HG03457 (cell line): ENCODE data around the gene PYROXD2.

ENCODE experiments used
- ATAC-seq: cut with Tn5 transposase; IDR thresholded peaks from one replicate; pipeline ENCODE4 v1.9.1; 2021; ENCODE audit warnings: moderate number of reproducible peaks; ENCODE audit not compliant: unreplicated experiment

Gene PYROXD2

DNA sequence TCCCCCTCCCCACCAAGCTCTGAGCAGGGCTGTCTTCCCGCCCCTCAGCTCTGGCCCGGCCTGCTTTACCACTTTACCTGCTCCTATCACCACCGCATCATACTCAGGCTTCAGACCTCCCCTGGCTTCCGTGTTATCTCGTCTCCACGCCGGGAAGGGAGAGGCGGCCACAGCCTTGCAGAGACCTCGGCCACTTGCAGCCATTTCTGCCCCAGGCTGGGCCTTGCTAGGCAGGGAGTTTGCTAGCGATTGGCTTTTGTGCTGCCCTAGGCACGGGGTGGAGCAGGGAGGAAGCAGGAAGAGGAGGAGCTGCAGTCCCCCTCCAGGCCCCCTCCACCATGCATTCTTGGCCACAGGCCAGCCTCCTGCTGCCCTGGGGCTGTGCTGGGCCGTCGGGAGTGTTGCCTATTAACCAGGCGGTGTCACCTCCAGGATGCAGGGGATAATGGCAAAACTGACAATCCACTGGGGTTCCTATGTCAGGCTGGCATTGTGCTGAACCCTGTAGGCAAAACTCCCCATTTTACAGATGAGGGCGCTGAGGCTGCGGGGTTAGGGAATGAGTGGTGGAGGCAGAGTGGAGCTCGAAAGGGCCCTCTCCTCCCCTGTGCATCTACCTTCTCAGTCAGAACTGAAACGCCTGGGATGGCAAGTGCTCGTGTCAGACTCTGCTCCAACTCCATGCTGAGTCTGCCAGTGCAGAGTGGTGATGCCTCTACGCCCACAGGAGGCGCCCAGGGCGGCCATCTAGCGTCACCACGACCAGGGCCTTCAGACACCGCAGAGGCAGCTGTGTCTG, at the start of gene PYROXD2:
TSS of gene PYROXD2 (minus strand) at position 251 of the 799 bp plus-strand sequence. CDS start at position 204, 47 bp downstream.
- no peak for ATAC-seq

DNA sequence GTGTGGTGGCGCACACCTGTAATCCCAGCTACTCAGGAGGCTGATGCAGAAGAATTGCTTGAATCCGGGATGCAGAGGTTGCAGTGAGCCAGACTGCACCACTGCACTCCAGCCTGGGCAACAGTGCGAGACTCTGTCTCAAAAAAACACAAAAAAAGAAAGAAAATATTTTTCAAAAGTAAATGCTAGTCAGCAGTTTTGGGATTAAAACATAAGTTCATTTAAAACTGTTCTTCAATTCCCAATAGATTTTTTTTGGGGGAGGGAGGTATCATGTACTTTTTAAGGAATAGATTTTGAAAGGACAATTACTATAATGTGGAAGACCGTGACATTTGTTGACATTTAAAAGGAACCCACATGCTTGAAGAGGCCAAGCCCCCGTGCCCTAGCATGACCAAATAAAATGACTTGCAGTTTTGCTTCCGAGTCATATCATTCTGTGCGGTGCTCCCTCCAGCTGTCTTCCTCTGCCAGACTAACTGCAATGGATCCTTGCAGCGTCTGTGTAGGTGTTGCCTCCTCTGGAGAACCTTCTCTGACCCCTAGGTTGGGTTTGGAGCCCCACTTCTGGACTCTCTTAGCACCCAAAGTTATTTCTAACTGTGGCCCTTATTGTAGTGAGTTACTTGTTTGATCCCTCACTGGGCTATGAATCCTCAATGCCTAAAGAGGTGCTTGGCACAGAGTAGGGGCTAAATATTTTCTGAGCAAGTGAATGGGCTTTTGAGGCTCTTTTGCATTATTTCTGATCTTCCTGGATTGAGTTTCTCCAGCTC, 49.2 kb upstream of the PYROXD2 start:
- no peak for ATAC-seq

DNA sequence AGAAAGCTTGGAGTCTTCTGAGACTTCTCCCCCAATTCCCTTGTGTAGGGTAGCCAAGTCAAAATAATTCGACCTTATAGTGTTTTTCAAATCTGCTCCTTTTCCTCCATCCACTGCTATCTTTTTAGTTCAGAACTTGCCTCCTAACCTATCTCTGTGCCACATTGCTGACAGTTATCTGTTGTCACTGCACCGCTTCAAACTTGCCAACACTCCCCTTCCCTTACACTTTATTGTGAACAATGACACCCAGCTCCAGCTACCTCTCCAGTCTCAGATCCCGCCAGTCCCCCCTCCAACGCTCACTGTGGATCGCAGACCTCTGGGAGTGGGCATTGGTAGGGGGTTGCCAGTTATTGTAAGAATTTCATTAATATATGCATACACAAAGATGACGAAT, 48.0 kb upstream of the PYROXD2 start:
- ATAC-seq: no peak

DNA sequence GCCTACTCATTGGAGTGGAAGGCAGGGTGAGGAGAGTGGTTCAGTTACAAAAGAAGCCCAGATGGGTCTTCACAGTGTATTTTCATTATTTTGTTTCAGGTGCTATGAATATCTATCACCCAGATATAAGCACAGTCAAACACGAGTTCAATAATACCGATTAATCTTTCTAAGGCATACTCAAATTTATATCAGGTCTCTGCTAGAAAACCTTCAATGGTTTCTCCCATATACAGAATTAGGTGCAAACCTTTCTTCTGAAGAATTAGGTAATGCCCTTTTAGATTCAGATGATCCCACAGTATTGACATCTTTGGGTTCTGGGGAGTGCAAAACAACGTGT, 46.5 kb upstream of the PYROXD2 start:
- ATAC-seq: no peak

DNA sequence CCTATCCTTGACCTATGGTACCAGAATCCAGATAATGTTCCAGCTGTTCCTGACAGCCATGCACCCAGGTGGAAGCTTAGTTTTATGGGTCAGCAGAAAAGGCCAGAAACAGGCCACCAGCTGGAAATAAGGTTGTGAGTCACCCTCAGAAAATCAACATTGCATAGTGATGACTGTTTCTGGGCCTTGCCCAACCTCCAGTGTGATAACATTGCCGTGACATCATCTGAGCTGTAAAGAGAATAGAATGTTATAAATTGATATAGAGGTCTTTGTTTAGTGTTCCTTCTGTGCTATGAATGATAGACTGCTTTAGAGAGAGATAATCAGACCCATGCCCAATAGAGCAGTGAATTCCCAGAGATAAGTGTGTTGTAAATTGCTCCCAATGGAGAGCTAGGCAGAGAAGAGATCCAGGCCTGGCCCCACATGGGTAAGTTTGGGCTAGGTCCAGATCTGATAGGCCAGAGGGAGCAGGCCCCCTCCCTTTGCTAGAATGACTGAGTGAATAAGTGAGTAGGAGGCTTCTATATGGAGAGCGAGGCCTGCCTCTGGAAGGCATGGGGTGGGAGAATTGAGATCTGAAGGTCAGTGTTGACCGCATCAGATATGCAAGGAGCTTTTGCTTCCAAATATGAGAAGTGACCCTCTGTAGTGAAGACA, 46.0 kb upstream of the PYROXD2 start:
- ATAC-seq: no peak

DNA sequence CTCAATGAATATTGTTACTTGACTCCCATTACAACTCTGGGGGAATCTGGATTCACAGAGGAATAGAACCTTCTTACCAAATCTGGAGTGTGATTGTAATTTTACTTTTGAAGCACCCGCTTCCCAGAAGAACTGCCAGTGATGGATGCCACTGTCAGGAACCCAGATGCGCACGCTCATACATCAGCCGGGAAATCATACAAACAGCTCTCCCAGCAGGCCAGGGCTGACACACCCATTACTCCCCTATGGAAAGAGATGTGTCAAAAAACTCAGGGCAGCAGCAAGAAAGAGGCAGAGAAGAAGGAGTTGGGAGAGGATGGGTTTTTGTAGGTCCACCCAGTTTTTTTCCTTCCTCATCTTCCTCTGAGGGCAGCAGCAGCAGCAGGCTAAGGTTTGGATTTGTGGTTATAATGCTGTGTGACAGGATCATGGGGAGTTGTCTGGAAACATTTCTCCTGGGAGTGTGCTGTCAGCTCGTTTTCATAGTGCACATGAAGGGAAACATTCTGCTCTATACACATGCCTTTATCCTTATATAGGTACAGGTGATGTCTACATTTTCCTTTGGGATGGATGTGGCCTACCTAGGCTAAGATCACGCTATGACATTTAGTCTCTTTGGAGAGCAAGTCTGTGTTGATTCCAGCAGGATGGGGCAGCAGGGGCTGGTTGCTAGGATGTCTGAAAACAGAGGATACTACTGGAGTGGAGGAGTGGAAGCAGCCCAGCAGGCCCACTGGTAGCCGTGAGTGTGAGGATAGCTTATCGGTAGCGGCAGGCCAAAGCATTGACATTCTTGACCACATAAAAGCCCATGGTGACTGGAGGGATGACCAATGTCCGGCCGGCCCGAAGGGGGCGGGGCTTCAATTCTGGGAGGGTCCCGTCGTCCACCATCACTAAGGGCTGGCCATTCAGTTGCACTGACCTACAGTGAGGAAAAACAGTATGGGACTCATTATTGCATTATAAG, 44.1 kb upstream of the PYROXD2 start:
- no peak for ATAC-seq

DNA sequence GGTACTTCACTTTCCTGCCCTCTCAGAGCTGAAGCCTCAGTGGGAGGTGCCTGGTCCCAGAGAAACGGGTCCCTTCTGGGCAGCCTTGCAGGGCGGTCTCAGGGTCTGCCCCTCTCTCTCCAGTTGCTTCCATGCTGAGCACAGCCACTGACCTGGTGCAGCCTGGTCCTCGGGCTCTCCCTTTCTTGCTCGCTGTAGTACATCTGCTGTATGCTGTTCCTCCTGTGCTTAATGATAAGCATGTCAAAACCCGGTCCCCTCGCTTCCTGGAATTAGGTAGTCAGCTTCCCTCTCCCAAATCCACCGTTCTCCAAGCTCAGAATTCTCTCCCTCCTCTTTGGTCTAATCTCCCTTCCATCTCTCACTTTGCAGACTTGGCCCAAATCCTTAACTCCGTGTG, 42.7 kb upstream of the PYROXD2 start:
- ATAC-seq: no peak

DNA sequence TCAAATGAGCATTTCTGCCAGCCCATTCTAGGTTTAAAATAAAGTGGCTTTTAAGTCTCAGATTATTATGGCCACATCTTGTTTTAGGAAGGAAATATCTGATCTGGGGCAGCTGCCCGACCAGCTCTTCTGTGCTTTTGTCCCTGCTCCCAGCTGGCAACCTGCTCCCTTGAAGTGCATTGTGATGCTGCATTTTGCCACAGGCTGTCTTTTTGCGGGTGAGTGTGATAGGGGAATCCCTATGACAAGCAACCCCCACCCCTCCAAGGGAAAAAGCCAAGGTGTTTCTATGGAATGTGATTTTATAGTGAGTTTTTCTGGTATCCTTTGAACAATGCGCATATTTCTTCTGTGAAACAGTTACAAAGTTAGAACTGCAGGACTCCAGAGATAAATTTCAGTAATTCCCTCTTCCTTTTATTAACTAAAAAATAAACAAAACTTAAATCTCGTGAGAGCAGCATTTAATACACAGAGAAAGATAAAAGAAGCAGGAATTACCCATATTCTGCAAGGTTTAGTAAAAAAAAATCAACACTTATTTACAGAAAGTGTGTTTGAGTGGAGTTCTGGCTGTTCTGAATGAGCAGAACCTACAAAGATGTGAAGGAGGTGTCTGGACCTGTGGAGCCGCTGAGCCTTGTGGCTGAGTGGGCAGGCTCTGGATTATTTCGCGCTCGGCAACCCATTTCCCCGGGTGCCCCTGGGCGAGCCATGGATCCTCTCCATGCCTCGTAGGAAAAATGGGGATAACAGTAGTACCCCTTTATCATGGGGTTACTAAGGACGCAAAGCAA, 41.9 kb upstream of the PYROXD2 start:
- ATAC-seq: no peak

DNA sequence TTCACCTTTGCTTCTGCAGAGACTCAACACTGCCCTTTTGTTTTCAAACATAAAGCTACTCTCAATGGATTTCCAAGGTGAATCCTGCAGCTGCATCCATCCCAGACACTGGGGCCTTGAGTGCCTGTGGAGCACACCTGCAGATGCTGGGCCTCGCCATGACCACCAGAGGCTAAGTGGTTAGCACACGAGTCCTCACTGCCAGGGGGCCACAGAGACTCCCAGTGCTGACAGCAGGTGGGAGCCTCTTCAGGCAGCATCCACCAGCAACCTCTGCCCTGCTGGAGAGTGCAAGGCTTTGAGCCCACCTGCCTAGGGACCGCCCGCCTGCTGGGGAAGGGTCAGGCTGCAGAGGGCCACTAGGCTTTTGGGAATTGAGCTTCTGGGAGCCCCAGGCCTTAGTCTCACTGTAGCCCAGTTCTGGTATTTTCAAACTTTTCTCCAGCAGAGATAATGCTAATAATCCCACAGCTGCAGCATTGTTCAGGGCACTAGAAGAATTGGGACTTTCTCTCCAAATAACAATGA, 41.1 kb upstream of the PYROXD2 start:
- ATAC-seq: no peak

DNA sequence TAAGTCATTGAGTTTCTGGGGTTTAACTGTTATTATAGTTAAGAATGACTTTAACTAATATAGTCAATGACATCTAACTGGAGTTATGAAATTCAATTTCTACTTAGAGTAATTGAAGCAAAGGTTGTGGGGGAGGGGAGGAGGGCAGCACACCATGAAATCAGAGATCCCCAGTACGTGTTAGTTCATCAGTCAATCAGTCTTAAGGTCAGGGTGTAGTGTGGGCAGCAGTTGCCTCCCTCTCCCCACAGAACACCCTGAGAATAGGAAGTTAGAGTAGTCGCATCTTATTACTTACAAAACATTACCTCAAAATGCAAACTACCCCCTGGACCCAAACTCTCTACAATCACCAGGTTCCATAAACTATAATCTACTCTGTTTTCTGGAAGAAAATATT, 38.7 kb upstream of the PYROXD2 start:
- no peak for ATAC-seq

DNA sequence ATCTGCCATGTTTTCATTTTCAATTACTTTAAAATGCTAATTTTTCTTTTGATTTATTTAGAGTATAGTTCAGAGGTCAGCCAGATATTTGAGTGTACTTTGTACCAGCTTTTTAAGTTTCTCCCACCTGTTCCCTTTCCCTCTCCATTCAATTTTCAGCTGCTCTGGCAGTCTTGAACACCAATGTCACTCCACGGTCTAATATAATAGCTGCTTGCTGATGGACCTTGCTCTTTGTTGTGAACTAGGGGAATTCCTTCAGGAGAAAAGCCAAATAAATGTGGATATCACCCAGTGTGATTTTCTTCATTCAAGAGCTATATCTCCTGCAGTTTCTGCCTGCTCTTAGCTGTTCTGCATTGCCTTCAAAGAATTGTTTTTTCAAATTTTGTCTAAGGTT, 35.6 kb upstream of the PYROXD2 start:
- ATAC-seq: no peak

DNA sequence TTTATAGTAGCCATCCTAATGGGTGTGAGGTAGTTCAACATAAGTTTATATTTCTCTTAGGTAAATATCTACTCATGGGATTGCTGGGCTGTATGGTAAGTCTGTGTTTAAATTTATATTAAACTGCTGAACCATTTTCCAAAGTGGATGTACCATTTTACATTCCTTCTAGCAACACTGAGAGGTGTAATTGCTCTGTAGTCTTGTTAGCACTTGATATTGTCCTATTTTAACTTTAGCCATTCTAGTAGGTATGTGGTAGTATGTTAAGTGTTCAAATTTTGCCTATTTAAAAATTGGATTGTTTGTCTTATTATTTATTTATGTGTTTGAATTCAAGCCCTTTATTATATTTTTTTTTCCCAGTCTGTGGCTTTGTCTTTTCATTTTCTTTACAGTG, 34.3 kb upstream of the PYROXD2 start:
- ATAC-seq: no peak

DNA sequence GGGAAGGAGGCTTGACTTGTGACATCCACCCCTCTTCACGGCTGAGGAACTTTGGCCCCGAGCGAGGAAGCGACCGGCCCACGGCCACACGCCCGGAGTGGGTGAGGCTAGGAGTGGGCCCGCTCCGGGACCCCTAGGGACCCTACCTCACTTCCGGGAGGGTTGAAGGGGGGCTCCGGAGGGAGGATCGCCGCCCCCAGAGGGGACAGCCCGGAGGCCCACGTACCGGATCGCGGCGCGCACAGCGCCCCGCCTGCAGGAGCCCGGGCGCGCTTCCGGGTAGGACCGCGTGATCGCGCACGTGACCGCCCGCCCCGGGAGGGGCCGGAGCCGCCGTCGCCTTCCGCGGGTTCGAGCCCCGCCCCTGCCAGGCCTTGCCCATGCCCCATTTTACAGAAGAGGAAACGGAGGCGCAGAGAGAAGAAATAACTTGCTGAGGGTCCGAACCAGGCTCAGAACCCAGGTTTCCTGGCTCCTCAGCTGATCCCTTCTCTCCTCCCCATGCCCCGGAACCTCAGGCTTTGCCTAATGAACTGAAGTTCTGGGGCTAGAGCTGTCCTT, 31.8 kb upstream of the PYROXD2 start, which contains the start of gene HPS1:
TSS of gene HPS1 (minus strand) at position 275 of the 561 bp plus-strand sequence. CDS start 3,695 bp downstream, outside the sequence.
- peak; percentile 85 for ATAC-seq

DNA sequence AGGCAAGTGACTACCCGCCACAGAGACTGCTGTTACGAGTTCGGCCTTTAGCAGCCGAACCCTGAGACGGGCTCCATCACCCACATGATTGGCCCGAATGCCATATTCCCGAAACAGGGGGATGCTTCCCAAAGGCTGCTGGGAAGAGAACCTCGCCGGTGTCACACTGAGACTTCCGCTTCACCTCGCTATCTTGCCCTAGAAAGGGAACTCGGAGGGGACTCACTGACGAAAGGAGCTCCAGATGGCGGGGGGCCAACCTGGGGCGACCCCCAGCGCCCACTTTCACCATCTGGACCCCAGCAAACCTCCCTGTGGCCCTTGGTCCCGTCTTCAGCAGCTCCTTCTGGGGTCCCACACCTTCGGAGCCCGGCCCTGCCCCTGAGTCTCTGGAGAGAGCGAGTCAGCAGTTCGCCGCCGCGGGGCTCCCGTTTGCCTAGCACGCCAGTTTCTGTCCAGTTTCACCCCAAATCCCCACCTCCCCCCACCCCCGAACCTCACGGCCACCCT, 31.2 kb upstream of the PYROXD2 start:
- ATAC-seq: peak; percentile 21

DNA sequence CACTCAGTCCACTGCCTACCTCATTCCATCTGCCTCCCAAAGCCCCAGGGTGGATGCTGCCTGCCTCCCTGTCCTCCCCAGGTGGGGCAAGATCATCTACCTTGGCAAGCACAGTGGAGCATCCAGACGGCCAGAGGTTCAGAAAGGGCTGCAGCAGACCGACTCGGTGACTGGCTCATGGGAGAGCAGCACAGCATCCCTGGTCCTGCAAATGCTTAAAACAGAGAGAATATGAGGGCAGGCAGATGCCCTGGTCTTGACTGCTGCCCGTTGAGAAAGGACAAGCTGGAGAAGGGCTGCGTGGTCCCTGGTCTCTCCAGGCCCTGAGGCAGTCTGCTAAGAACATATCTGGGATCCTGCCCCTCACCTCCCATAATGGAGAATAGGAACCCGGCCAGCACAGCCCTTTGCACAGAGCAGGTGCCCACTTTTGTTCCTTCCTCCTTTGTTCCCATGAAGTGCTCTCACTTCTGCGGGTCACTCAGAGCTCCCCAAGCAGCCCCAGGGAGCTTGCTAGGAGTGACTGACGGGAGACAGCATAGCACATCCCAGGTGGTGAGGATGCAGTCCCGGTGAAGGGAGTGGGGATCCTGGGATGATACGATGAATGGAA, 30.3 kb upstream of the PYROXD2 start:
- ATAC-seq: no peak

DNA sequence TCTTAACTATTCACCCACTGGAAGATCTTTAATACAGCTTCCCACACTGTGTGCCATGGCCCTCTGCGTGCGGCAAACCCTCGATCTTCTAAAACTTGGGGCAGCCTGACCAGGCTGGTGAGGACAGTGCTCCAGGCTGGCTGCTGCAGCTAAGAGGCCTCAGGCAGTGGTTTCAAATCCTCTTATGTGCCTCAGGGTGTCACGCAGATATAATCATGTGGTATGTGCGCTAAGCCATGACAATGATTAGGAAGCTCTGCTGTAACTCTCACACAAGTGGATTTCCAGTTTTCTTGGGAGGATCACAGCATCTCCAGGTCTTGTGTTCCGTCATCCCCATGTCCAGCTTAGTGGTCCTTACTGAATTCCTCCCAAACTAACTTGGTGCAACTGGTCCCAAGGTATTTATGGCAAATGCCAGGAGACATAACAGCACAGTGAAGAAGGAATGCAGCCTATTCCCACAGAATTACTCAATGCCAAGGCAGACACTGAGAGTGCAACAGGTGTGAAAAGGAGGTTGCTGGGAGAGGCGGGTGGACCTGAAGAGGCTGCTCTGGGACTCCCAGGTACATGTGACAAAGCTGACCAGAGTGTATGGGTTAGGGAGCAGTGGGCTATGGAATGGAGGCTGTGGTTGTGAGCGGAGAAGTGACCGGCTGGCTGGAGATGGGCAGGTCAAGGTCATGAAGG, 29.5 kb upstream of the PYROXD2 start:
- no peak for ATAC-seq

DNA sequence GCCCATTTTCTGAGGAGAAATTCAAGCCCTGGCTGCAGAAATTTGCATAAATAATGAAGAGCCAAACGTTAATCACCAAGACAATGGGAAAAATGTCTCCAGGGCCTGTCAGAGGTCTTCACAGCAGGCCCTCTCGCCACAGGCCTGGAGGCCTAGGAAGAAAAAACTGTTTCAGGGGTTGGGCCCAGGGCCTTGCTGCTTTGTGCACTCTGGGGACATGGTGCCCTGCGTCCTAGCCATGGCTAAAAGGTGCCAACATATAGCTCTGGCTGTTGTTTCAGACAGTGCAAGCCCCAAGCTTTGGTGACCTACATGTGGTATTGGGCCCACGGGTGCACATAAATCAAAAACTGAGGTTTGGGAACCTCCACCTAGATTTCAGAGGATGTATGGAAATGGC, 23.7 kb upstream of the PYROXD2 start:
- ATAC-seq: no peak

DNA sequence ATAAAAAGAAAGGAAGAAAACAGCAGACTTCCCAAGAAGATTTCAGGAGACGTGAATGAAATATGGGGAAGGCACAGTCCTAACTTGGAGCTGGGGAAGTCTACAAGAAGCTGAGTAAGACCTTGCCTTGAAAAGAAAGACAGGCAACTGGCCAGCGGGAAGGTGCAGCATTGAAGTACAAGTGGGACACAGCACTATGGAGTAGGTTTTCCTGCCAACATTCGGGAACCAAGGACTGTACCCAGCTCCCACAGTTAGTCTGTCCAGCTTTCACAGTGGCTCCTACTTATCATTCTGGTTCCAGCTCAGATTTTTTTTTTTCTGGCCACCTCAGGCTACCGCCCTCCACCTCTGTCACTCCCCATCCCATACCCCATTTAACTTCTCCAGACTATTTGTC, 21.7 kb upstream of the PYROXD2 start:
- no peak for ATAC-seq
